OCI-LY1 (cell line): ENCODE measurements around the gene CATSPER1.

ENCODE experiments used
- H2AFZ ChIP-seq: fragments of 200-600 bp; sonication (generic), shearing (Covaris generic); 2 replicates; pipeline ENCODE4 v1.6.0; 2014; ENCODE audit warnings: antibody characterized with exemption, mild to moderate bottlenecking, low read length
- H3F3A ChIP-seq: fragments of 200-600 bp; sonication (generic), shearing (Covaris generic); 2 replicates; pipeline ENCODE4 v1.6.0; 2014; ENCODE audit warnings: mild to moderate bottlenecking, antibody characterized with exemption, low read length, moderate library complexity; ENCODE audit not compliant: insufficient read depth
- H3K27ac ChIP-seq: fragments of 200-600 bp; sonication (generic); 2 replicates; pipeline ENCODE4 v1.5.1; 2014; ENCODE audit warnings: low read length, mixed run types, mild to moderate bottlenecking, low read depth; ENCODE audit not compliant: poor library complexity, severe bottlenecking
- H3K27me3 ChIP-seq: fragments of 200-600 bp; sonication (generic); 2 replicates; pipeline ENCODE4 v1.6.0; 2014; ENCODE audit warnings: antibody characterized with exemption, mild to moderate bottlenecking, low read length, moderate library complexity; ENCODE audit not compliant: insufficient read depth
- H3K36me3 ChIP-seq: fragments of 200-600 bp; sonication (generic); 2 replicates; pipeline ENCODE4 v1.6.1; 2014; ENCODE audit warnings: mild to moderate bottlenecking, antibody characterized with exemption, low read length, moderate library complexity, mixed read lengths; ENCODE audit not compliant: insufficient read depth
- H3K4me1 ChIP-seq: fragments of 200-600 bp; sonication (generic); 2 replicates; pipeline ENCODE4 v1.5.1; 2014; ENCODE audit warnings: mild to moderate bottlenecking, low read length, moderate library complexity; ENCODE audit not compliant: insufficient read depth, severe bottlenecking
- H3K4me2 ChIP-seq: fragments of 200-600 bp; sonication (generic), shearing (Covaris generic); 2 replicates; pipeline ENCODE4 v1.6.1; 2014; ENCODE audit warnings: low read length
- H3K4me3 ChIP-seq: fragments of 200-600 bp; sonication (generic); 2 replicates; pipeline ENCODE4 v1.5.1; 2014; ENCODE audit warnings: low read length, low read depth, mild to moderate bottlenecking, mixed read lengths; ENCODE audit not compliant: poor library complexity, severe bottlenecking
- H3K79me2 ChIP-seq: fragments of 200-600 bp; shearing (Covaris generic); 2 replicates; pipeline ENCODE4 v1.6.1; 2016; ENCODE audit warnings: mixed run types, low read length, mixed read lengths; ENCODE audit not compliant: insufficient read depth
- H3K9ac ChIP-seq: fragments of 200-600 bp; sonication (generic), shearing (Covaris generic); 2 replicates; pipeline ENCODE4 v1.6.1; 2014; ENCODE audit warnings: mild to moderate bottlenecking, low read length, mixed read lengths
- H3K9me2 ChIP-seq: fragments of 200-600 bp; sonication (generic), shearing (Covaris generic); 2 replicates; pipeline ENCODE4 v1.6.1; 2014; ENCODE audit warnings: low read depth, mild to moderate bottlenecking, low read length, mixed read lengths
- H3K9me3 ChIP-seq: fragments of 200-600 bp; shearing (Covaris generic); 2 replicates; pipeline ENCODE4 v1.6.1; 2014; ENCODE audit warnings: low read length, mixed read lengths
- H4K20me1 ChIP-seq: fragments of 200-600 bp; sonication (generic), shearing (Covaris generic); 2 replicates; pipeline ENCODE4 v1.6.0; 2016; ENCODE audit warnings: mild to moderate bottlenecking, low read length; ENCODE audit not compliant: insufficient read depth
- EZH2 ChIP-seq: fragments of 200-600 bp; sonication (generic), shearing (Covaris generic); IDR thresholded peaks from 2 replicates; pipeline ENCODE4 v1.8.0; 2017; ENCODE audit warnings: borderline replicate concordance, mixed run types, mild to moderate bottlenecking, antibody characterized with exemption, low read length, moderate library complexity, mixed read lengths
- TF ChIP-seq, protein P1 (sequence below): fragments of 200-600 bp; sonication (generic), shearing (Covaris generic); IDR thresholded peaks from 2 replicates; pipeline ENCODE4 v1.5.1; 2017; ENCODE audit warnings: mild to moderate bottlenecking, antibody characterized with exemption, low read length, moderate library complexity, mixed read lengths

Gene CATSPER1

DNA sequence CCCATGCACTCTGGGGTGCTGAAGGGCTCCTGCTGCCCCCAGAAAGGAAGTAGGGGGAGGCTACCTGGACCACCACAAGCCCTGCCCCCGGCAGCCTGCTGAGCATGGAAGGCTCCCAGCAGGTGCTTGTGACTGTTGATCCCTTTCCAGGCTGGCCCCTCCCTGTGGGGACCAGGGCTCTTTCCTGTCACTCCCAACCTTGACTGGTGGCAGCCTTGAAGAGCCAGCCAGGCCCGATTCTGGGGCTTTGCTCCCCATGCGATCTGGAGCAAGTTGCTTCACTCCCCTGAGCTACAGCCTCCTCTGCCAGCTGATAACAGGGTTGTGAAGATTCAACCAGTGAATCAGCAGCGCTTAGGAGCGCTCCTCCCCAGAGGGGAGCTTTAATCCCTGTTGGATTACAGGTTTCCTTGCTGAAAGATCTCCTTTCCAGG lies 19.1 kb downstream of the CATSPER1 start:
- no peak overlapping the region for H3K27ac ChIP-seq
- peaks cover 10% of the 10 kb centered on the region for H3K4me1 ChIP-seq
- H3K9me2 ChIP-seq, result no peaks in the 10 kb centered on the region
- TF ChIP-seq, protein P1, sequence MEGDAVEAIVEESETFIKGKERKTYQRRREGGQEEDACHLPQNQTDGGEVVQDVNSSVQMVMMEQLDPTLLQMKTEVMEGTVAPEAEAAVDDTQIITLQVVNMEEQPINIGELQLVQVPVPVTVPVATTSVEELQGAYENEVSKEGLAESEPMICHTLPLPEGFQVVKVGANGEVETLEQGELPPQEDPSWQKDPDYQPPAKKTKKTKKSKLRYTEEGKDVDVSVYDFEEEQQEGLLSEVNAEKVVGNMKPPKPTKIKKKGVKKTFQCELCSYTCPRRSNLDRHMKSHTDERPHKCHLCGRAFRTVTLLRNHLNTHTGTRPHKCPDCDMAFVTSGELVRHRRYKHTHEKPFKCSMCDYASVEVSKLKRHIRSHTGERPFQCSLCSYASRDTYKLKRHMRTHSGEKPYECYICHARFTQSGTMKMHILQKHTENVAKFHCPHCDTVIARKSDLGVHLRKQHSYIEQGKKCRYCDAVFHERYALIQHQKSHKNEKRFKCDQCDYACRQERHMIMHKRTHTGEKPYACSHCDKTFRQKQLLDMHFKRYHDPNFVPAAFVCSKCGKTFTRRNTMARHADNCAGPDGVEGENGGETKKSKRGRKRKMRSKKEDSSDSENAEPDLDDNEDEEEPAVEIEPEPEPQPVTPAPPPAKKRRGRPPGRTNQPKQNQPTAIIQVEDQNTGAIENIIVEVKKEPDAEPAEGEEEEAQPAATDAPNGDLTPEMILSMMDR, result no peak
- TF ChIP-seq EZH2, result no peak
- H3K9me3 ChIP-seq, result no peaks in the 10 kb centered on the region
- peaks cover 7% of the 10 kb centered on the region for H3K79me2 ChIP-seq
- H3K27me3 ChIP-seq, result no peaks in the 10 kb centered on the region
- H3F3A ChIP-seq, result no peaks in the 10 kb centered on the region
- no peak overlapping the region for H3K4me3 ChIP-seq
- H4K20me1 ChIP-seq, result no peaks in the 10 kb centered on the region
- H2AFZ ChIP-seq, result no peak overlapping the region
- no peak overlapping the region for H3K9ac ChIP-seq
- no peak overlapping the region for H3K4me2 ChIP-seq
- H3K36me3 ChIP-seq, result peaks cover 25% of the 10 kb centered on the region

GRCh38 chr11:66006891-66007176 lies 19.4 kb downstream of the CATSPER1 start:
- Histone ChIP-seq H3K27ac (no peak overlapping the region), H4K20me1 (no peaks in the 10 kb centered on the region), H3K4me2 (no peak overlapping the region), H3K27me3 (no peaks in the 10 kb centered on the region), H3F3A (no peaks in the 10 kb centered on the region), H3K9me2 (no peaks in the 10 kb centered on the region), H3K9me3 (no peaks in the 10 kb centered on the region), H3K79me2 (peaks cover 7% of the 10 kb centered on the region), H3K9ac (no peak overlapping the region), H3K36me3 (peaks cover 25% of the 10 kb centered on the region), H2AFZ (no peak overlapping the region), H3K4me1 (peaks cover 10% of the 10 kb centered on the region), H3K4me3 (no peak overlapping the region)
- TF ChIP-seq EZH2, result no peak
- TF ChIP-seq, protein P1, result no peak

- Histone ChIP-seq H3K4me3 (no peak overlapping the region), H3K9ac (no peak overlapping the region), H3F3A (no peaks in the 10 kb centered on the region), H3K27ac (no peak overlapping the region), H3K36me3 (peaks cover 25% of the 10 kb centered on the region), H3K9me3 (no peaks in the 10 kb centered on the region), H3K79me2 (peaks cover 13% of the 10 kb centered on the region), H3K27me3 (no peaks in the 10 kb centered on the region), H4K20me1 (no peaks in the 10 kb centered on the region), H3K4me2 (no peak overlapping the region), H2AFZ (no peak overlapping the region), H3K9me2 (no peaks in the 10 kb centered on the region), H3K4me1 (peaks cover 10% of the 10 kb centered on the region)
- TF ChIP-seq, protein P1, result no peak
- TF ChIP-seq EZH2, result no peak
Observed at GRCh38 chr11:66006134-66006890, 20.0 kb downstream of the CATSPER1 start.
